Measurements from ENCODE around the gene ADAM20.
"Not testable (repeated sequence)": the region's sequence is repeated elsewhere in the genome, so short reads cannot be mapped to it uniquely, and the experiment has no call there.

The ADAM20 gene

DNA sequence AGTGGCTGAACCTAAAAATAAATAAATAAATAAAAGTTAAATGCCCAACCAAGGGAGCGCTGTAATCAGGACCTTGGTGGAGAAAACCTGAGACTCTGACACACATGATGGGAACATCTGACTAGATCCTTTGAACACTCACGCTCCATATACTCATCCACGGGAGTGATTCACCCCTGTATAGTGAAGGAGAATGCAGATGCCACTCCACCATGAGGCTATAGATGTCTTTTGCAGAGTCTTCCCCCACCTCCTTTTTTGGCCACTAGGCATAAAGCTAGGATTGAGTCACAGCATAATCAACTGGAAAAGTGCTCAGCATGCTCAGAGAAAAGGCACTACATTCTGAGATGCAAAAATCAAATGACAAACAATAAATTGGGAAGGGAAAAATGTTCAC lies 19.0 kb downstream of the ADAM20 start:
- DNase-seq (ENCODE audit: insufficient read length, low spot score) (no peak), FAIRE-seq (no peak)
- TF ChIP-seq, protein P1, sequence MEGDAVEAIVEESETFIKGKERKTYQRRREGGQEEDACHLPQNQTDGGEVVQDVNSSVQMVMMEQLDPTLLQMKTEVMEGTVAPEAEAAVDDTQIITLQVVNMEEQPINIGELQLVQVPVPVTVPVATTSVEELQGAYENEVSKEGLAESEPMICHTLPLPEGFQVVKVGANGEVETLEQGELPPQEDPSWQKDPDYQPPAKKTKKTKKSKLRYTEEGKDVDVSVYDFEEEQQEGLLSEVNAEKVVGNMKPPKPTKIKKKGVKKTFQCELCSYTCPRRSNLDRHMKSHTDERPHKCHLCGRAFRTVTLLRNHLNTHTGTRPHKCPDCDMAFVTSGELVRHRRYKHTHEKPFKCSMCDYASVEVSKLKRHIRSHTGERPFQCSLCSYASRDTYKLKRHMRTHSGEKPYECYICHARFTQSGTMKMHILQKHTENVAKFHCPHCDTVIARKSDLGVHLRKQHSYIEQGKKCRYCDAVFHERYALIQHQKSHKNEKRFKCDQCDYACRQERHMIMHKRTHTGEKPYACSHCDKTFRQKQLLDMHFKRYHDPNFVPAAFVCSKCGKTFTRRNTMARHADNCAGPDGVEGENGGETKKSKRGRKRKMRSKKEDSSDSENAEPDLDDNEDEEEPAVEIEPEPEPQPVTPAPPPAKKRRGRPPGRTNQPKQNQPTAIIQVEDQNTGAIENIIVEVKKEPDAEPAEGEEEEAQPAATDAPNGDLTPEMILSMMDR (IDR thresholded peaks at IDR 0.05; ENCODE audit: insufficient read depth, missing control alignments) = no peak

DNA sequence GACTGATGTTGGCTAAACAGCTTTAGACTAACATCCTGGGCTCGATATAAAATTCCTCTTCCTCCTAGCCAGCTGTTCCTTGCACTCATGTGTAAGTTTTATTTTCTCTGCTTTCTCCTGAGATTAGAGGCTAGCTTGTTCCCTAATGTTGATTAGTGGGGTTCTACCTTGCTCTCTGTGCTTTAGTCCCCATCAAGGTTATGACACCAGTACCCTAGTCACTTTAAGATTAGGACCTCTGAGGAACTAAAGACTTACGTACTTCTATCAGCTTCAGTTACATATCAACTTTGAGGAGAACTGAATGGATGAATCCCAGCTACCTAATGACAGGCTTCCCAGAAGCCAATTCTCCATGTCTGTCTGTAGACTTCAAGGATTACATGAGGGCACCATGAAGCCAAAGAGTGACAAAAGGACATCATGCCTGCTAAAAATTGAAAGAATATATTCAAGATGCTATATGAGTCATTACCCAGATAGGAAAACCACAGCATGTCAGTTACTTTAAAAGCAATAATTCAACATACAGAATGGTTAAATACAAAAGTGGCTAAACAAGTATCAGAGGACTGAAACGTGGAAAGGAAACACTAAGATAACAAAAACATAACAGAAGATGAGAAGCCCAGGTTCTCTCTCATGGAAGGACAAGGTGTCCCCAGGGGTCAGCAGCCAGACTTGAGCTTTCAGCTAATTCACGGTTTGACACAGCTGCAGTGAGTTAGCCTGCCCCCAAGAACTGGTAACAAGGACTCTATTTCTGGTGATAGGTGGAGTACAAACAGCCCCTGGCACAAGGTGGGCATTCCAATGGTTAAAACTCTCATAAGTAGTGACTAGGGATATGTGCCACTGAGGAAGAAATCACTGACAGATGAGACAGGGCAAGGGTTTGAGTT lies 20.4 kb downstream of the ADAM20 start:
- TF ChIP-seq, protein P1 (IDR thresholded peaks at IDR 0.05; ENCODE audit: insufficient read depth, missing control alignments) = no peak
- DNase-seq (ENCODE audit: insufficient read length, low spot score) (no peak), FAIRE-seq (no peak)

DNA sequence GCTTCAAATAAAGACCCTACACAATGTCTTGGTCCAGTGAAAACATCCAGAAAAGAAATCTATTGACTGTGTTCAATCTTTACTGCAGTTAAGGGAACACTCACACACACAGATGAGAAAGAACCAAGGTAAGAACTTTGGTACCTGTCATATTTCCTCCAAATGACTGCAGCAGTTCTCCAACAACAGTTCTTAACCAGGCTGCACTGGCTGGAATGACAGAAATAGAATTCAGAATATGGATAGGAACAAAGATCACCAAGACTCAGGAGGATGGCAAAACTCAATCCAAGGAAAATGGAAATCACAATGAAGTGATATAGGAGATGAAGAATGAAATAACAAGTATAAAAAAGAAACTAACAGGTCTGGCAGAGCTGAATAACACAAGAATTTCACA lies 36.6 kb downstream of the ADAM20 start:
- FAIRE-seq (no peak), DNase-seq (ENCODE audit: insufficient read length, low spot score) (no peak)
- TF ChIP-seq, protein P1 (IDR thresholded peaks at IDR 0.05; ENCODE audit: insufficient read depth, missing control alignments) = no peak

DNA sequence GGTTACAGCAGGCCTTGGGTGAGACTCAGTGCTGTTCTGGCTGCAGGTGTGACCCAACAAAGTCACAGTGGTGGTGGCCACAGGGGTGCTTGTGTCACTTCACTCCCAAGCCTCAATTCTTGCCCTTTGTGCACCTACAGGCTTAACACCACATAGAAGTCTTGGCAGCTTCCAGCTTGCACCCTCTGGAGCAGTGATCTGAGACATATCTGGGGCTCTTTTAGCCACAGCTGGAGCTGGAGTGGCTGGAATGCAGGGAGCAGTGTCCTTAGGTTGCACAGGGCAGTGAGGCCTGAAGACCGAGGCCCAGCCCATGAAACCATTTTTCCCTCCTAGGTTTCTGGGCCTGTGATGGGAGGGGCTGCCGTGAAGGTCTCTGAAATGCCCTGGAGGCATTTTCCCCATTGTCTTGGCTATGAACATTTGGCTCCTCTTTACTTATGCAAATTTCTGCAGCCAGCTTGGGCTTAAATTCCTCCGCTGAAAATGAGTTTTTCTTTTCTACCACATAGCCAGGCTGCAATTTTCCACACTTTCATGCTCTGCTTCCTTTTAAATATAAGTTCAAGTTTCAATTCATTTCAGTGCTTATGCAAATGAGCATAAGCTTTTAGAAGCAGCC lies 45.1 kb downstream of the ADAM20 start:
- TF ChIP-seq, protein P1 (IDR thresholded peaks at IDR 0.05; ENCODE audit: insufficient read depth, missing control alignments) = no peak
- FAIRE-seq (no peak), DNase-seq (ENCODE audit: insufficient read length, low spot score) (no peak)

DNA sequence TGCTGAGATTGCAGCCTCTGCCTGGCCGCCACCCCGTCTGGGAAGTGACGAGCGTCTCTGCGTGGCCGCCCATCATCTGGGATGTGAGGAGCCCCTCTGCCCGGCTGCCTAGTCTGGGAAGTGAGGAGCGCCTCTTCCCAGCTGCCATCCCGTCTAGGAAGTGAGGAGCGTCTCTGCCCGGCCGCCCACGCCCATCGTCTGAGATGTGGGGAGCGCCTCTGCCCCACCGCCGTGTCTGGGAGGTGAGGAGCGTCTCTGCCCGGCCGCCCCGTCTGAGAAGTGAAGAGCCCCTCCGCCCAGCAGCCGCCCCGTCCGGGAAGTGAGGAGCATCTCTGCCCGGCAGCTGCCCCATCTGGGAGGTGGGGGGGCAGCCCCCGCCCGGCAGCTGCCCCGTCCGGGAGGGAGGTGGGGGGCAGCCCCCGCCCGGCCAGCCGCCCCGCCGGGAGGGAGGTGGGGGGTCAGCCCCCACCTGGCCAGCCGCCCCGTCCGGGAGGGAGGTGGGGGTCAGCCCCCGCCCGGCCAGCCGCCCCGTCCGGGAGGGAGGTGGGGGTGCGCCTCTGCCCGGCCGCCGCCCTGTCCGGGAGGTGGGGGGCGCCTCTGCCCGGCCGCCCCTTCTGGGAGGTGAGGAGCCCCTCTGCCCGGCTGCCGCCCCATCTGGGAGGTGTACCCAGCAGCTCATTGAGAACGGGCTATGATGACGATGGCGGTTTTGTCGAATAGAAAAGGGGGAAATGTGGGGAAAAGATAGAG lies 57.3 kb downstream of the ADAM20 start:
- DNase-seq (ENCODE audit: insufficient read length, low spot score); FAIRE-seq: not testable (repeated sequence)

DNA sequence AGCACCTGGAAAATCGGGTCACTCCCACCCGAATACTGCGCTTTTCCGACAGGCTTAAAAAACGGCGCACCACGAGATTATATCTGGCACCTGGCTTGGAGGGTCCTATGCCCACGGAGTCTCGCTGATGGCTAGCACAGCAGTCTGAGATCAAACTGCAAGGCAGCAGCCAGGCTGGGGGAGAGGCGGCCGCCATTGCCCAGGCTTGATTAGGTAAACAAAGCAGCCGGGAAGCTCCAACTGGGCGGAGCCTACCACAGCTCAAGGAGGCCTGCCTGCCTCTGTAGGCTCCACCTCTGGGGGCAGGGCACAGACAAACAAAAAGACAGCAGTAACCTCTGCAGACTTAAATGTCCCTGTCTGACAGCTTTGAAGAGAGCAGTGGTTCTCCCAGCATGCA lies 59.3 kb downstream of the ADAM20 start:
- DNase-seq (ENCODE audit: insufficient read length, low spot score); FAIRE-seq: not testable (repeated sequence)

DNA sequence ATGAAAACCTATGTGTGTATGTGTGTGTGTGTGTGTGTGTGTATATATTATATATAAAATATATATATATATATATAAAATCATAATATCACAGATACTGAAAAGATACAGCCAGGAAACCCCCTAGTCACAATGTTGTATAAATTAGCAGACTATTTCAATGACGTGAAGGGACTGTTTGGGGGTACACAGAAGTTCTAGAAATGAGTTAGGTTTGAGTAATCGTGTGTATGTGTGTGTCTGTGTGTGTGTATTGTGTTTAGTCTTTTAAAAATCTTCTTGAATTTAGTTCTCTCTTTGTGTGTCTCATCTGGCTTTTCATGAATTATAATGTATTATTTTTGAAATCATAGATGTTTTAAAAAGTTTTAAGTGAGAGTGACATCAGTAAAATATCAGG lies 61.0 kb downstream of the ADAM20 start:
- TF ChIP-seq, protein P1 (IDR thresholded peaks at IDR 0.05; ENCODE audit: insufficient read depth, missing control alignments) = no peak
- FAIRE-seq = no peak

More for the DNA sequence above, 61.0 kb downstream of the ADAM20 start:
- DNase-seq (ENCODE audit: insufficient read length, low spot score) = no peak
